A549 (cell line): ENCODE data around the gene RIMOC1.

Experiments
- CTCF ChIP-seq: fragments of >200 bp; sonication (Bioruptor Twin); formaldehyde crosslinking; IDR thresholded peaks from 3 replicates; pipeline ENCODE4 v1.5.1; 2016
- FOSB ChIP-seq: fragments of 250-450 bp; sonication (Bioruptor Pico); IDR thresholded peaks from 2 replicates; pipeline ENCODE4 v1.5.0; 2020; ENCODE audit warnings: mild to moderate bottlenecking, moderate library complexity
- HDAC2 ChIP-seq: fragments of 200-600 bp; sonication (generic); IDR thresholded peaks from 2 replicates; pipeline ENCODE4 v1.6.1; 2016
- MAX ChIP-seq: IDR thresholded peaks from 2 replicates; pipeline ENCODE4 v1.6.1; 2012
- POLR2A ChIP-seq: IDR thresholded peaks from 2 replicates; pipeline ENCODE4 v1.6.1; 2012; ENCODE audit warnings: mild to moderate bottlenecking, low read length
- RFX5 ChIP-seq: fragments of 450-650 bp; IDR thresholded peaks from 2 replicates; pipeline ENCODE4 v1.7.1; 2014; ENCODE audit warnings: antibody characterized with exemption, mild to moderate bottlenecking, moderate library complexity
- SREBF2 ChIP-seq: fragments of 450-650 bp; IDR thresholded peaks from 2 replicates; pipeline ENCODE4 v1.6.1; 2014; ENCODE audit warnings: mild to moderate bottlenecking, moderate library complexity

- TF ChIP-seq CTCF: no peak
- peak; percentile 64 for TF ChIP-seq MAX
- no peak for TF ChIP-seq POLR2A
- TF ChIP-seq SREBF2: no peak
- TF ChIP-seq HDAC2: no peak
- TF ChIP-seq RFX5: no peak
- no peak for TF ChIP-seq FOSB (CRISPR knock-in tag)
Measured at GRCh38 chr5:41869724-41870626, 34.2 kb upstream of the RIMOC1 start, which contains the start of gene OXCT1.
